GM21737 (cell line): ENCODE results near the gene OR6Q1.

ENCODE experiments used
- ATAC-seq: cut with Tn5 transposase; IDR thresholded peaks from one replicate; pipeline ENCODE4 v1.9.1; 2021; ENCODE audit warnings: mild to moderate bottlenecking, moderate library complexity; ENCODE audit not compliant: unreplicated experiment

The OR6Q1 gene

GRCh38 chr11:58057481-58057880 is 26.7 kb downstream of the OR6Q1 start:
- ATAC-seq = no peak

GRCh38 chr11:58058276-58059006 is 27.7 kb downstream of the OR6Q1 start:
- ATAC-seq = no peak

GRCh38 chr11:58059007-58059350 is 28.2 kb downstream of the OR6Q1 start:
- ATAC-seq = no peak

GRCh38 chr11:58060535-58060934 is 29.8 kb downstream of the OR6Q1 start:
- no peak for ATAC-seq

DNA sequence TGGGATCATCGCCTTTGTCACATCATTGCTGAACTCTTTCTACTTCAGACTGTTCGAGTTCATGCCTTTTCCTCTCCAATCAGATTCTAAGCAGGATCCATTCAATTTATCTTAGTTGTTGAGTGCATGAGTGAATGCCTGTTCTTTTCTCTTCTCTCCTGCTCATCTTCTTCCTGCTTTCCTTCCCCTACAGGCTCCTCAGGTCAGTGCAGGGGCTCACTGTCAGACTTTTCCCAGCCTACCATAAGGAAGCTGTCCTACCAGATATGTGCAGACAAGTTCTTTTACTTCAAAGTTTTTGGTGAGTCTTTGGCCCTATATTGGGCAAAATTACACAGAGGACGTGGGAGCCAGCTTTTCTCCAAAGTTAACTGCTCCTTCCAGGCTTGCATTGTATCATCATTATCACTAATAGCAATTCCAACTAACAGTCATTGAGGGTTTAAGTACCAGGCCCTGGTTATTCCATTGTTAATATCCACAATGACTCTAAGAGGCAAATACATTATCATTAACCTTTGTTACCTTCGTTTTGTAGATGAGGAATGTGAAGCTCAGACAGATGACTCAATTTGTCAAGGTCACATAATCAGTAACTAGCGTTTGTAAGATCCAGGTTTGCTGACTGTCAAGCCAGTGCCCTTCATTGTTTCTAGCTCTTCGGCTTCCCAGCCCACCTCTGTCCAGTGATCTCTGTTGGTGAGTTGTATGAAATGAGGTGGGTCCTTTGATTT is 30.4 kb downstream of the OR6Q1 start:
- no peak for ATAC-seq

- ATAC-seq = no peak
Observed at GRCh38 chr11:58061813-58062212, 31.1 kb downstream of the OR6Q1 start.

DNA sequence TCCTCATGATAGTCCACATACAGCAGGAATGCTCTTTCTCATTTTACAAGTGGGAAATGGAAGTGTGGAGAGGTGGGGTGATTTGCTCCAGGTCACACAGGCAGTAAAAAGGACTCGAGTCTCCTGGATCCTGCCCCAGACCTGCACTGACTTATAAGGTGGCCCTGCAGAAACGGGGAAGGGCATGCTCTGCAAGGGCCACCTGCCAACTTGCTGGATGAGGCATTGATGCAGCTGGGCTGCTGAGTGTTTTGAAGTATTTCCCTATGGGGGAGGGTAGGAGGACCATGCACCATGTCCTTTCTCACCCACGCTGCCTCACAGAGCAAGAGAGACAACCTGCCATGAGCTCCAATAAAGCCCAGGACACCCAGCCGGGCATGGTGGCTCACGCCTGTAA is 36.9 kb downstream of the OR6Q1 start:
- ATAC-seq = no peak

DNA sequence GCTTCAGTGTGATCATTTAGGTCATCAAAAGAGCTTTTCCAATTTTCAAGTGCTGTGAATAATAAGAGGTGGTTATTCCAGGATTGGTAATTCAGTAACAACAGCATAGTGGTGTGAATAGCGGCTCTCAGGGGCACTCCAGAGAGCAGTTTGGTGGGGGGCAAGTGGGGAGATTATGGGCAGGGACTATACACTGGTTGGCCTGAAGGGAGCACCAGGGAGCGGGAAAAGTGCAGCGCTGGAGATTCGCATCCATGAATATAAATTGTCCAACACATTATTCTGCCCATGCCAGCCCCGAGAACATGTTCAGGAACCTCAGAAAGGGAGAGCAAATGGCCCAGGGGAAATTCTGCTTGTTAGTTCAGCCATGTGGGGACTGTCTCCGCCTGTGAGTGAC is 37.9 kb downstream of the OR6Q1 start:
- no peak for ATAC-seq

DNA sequence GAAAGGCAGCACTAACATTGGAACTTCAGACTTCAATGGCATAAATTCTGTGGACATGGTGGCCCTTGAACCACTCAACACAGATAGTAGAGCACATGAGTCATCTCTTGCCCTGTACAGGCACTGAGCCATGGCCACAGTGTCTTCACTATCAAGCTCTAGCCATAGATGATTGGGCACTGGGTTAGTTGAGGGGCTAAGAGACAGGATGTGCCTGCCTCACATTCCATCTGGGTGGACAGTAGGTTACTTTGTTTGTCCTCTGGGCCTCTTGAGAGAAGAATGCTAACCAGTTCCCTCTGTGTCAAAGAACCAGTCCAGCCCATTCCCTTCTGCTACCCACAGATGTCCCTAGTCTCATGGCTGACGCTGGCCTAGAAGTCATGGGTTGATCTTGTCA is 39.8 kb downstream of the OR6Q1 start:
- no peak for ATAC-seq

DNA sequence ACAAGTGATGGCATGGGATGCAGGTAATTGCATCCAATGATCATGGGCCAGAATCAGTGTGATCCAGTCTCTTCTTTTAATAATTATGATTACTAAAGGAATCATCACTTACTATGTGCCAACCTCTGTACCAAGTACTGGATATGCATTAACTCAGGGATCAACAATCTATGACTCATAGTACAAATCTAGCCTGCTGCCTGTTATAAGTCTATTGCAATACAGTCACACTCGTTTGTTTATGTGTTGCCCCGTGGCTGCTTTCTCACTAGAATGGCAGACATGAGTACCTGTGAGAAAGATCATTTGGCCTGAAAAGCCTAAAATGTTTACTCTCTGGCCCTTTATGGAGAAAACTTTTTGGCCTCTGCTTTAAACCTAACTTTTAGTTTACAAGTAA is 45.0 kb downstream of the OR6Q1 start:
- no peak for ATAC-seq
